Measurements from ENCODE around the gene TRAF3IP1.

TRAF3IP1 gene

GRCh38 chr2:238449241-238449640 is 128.9 kb downstream of the TRAF3IP1 start:
- DNase-seq (ENCODE audit: low spot score), result no peak

- no peak for DNase-seq (ENCODE audit: low spot score)
These were observed 129.6 kb downstream of the TRAF3IP1 start for GRCh38 chr2:238449909-238450417.

DNA sequence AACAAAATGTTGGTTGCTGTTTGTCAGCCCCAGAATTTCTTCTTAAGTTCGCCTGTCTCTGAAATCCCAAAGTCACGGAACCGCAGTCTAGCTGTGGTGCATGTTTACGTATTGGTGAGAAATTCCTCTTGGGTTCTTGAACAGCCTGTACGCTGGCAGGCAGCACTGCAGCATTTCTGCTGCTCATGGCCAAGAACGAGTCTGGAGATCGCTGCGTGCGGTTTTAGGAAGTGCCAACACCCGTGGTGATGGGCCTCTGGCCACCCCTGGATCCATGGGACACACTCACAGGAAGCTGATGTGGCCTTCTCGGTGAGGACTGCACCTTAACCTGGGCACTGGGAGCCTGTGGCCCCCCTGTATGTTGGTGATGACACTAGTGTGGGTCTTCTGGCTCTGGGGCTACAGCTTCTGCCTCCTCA is 130.1 kb downstream of the TRAF3IP1 start:
- no peak for DNase-seq (ENCODE audit: low spot score)
